Middle frontal gyrus (tissue), 1 donor: Measurements from ENCODE around the gene RPLP2.

ENCODE experiments used
- DNase-seq: peaks from one replicate; pipeline ENCODE4 v3.0.0-alpha.2; 2015; ENCODE audit warnings: low spot score; ENCODE audit errors: extremely low spot score

Gene RPLP2

GRCh38 chr11:773830-774229 is 35.9 kb upstream of the RPLP2 start:
- no peak for DNase-seq

GRCh38 chr11:774873-775592 is 34.7 kb upstream of the RPLP2 start:
- no peak for DNase-seq

GRCh38 chr11:776263-776560 is 33.6 kb upstream of the RPLP2 start:
- no peak for DNase-seq

GRCh38 chr11:776561-777287 is 33.0 kb upstream of the RPLP2 start:
- DNase-seq, result no peak

- peak; percentile 80 for DNase-seq
Measured at GRCh38 chr11:777288-778255, 32.2 kb upstream of the RPLP2 start, which contains the start of gene GATD1. TSS of gene GATD1 (minus strand) at chr11:777487. CDS start at chr11:777462, 25 bp downstream.

GRCh38 chr11:778976-779954 is 30.5 kb upstream of the RPLP2 start:
- no peak for DNase-seq

- no peak for DNase-seq
Measured at GRCh38 chr11:779955-780532, 29.7 kb upstream of the RPLP2 start.

GRCh38 chr11:782264-783174 is 27.2 kb upstream of the RPLP2 start:
- DNase-seq, result no peak

GRCh38 chr11:783581-784015 is 26.2 kb upstream of the RPLP2 start:
- DNase-seq, result peak; percentile 75

- no peak for DNase-seq
Measured at GRCh38 chr11:786235-787083, 23.3 kb upstream of the RPLP2 start.

- no peak for DNase-seq
Measured at GRCh38 chr11:787084-787675, 22.6 kb upstream of the RPLP2 start.

- DNase-seq, result no peak
Measured at GRCh38 chr11:788009-788640, 21.6 kb upstream of the RPLP2 start.

- no peak for DNase-seq
Measured at GRCh38 chr11:788953-789940, 20.5 kb upstream of the RPLP2 start.

GRCh38 chr11:789943-790342 is 19.8 kb upstream of the RPLP2 start, which contains the start of gene CEND1:
TSS of gene CEND1 (minus strand) at chr11:790090. CDS start at chr11:788576, 1,514 bp downstream.
- DNase-seq, result peak; percentile 50

GRCh38 chr11:790721-791564 is 18.8 kb upstream of the RPLP2 start:
- DNase-seq, result no peak
